Measurements from ENCODE around the gene MPV17L.
"Not testable (repeated sequence)": the region's sequence is repeated elsewhere in the genome, so short reads cannot be mapped to it uniquely, and the experiment has no call there.

MPV17L gene

GRCh38 chr16:15453296-15453695, 57.7 kb downstream of the MPV17L start:
- not testable (repeated sequence) for DNase-seq

- DNase-seq = not testable (repeated sequence)
These were observed 59.4 kb downstream of the MPV17L start for GRCh38 chr16:15454933-15455332.

GRCh38 chr16:15457400-15457799, 61.8 kb downstream of the MPV17L start:
- no peak for DNase-seq

- DNase-seq = no peak
These were observed 62.4 kb downstream of the MPV17L start for GRCh38 chr16:15457958-15458357.

GRCh38 chr16:15459791-15460190, 64.2 kb downstream of the MPV17L start:
- DNase-seq = no peak

GRCh38 chr16:15460601-15461000, 65.0 kb downstream of the MPV17L start:
- no peak for DNase-seq

- no peak for DNase-seq
These were observed 65.8 kb downstream of the MPV17L start for GRCh38 chr16:15461376-15461775.

All from activated CD8-positive, alpha-beta memory T cell treated with anti-CD3 and anti-CD28 coated beads, Interleukin-2, amount 50 U/mL, for 4 hours (primary cell).